ENCODE data around the gene CEP57. TPM values are rescaled to one million over a fixed set of nuclear protein-coding genes. Genes with fewer than 3 reads are reported as not detected.
A peak's percentile ranks its signal among the peaks of the same experiment; 100 is the strongest.

Gene CEP57
- total RNA-seq, 3 donors from 2014 or later = 48.6 to 66.9 (median 52.1) TPM

GRCh38 chr11:95764267-95764898 lies 25.9 kb upstream of the CEP57 start:
- Histone ChIP-seq H3K4me3 (no peak overlapping the region), H3K36me3 (peaks cover 7% of the 10 kb centered on the region), H3K4me1 (no peaks in the 10 kb centered on the region), H3K9me3 (no peaks in the 10 kb centered on the region), H3K27ac (no peak overlapping the region), H3K27me3 (no peaks in the 10 kb centered on the region)
- intact Hi-C loops (cut with DNase I; ENCODE audit: low total_unique reads) = loop anchor here (10.0 kb wide), 1 partner anchor 610 kb away; no protein-coding TSS in a partner anchor
- no peak for DNase-seq (ENCODE audit: low spot score in 2 of 2)
- no peak for TF ChIP-seq POLR2AphosphoS5 (IDR thresholded peaks at IDR 0.05)
- TF ChIP-seq, protein P1, sequence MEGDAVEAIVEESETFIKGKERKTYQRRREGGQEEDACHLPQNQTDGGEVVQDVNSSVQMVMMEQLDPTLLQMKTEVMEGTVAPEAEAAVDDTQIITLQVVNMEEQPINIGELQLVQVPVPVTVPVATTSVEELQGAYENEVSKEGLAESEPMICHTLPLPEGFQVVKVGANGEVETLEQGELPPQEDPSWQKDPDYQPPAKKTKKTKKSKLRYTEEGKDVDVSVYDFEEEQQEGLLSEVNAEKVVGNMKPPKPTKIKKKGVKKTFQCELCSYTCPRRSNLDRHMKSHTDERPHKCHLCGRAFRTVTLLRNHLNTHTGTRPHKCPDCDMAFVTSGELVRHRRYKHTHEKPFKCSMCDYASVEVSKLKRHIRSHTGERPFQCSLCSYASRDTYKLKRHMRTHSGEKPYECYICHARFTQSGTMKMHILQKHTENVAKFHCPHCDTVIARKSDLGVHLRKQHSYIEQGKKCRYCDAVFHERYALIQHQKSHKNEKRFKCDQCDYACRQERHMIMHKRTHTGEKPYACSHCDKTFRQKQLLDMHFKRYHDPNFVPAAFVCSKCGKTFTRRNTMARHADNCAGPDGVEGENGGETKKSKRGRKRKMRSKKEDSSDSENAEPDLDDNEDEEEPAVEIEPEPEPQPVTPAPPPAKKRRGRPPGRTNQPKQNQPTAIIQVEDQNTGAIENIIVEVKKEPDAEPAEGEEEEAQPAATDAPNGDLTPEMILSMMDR (IDR thresholded peaks at IDR 0.05) = peak; percentile 82 to 88 (median 84)

DNA sequence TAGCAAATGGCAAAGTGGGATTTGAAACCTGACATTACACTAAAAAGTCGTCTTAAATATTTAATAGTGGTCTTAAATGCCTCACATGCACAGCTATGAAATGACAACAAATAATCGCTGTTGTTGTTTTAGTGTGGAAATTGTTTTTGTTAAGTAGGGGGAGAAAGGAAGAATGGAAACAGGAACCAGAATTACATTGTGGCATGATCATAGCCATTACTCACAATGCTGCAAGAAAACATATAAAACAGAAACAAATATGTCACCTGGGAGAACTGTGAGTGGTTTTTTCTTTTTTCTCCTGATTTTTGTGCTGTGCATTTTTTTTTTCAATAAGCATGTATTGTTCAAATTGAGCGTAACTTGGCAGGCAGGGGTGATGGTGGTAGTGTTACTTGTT lies 23.6 kb upstream of the CEP57 start:
- TF ChIP-seq POLR2A (IDR thresholded peaks at IDR 0.05) (no peak), POLR2AphosphoS5 (IDR thresholded peaks at IDR 0.05) (no peak)
- TF ChIP-seq, protein P1 (IDR thresholded peaks at IDR 0.05) = no peak
- H3K27me3 ChIP-seq = no peaks in the 10 kb centered on the region
- no peaks in the 10 kb centered on the region for H3K4me1 ChIP-seq
- H3K27ac ChIP-seq = no peak overlapping the region
- intact Hi-C loops (cut with DNase I; ENCODE audit: low total_unique reads) = loop anchor here (10.0 kb wide), 1 partner anchor 612 kb away; no protein-coding TSS in a partner anchor
- peaks cover 7% of the 10 kb centered on the region for H3K36me3 ChIP-seq
- no peak for DNase-seq (ENCODE audit: low spot score in 2 of 2)
- no peaks in the 10 kb centered on the region for H3K9me3 ChIP-seq
- no peak overlapping the region for H3K4me3 ChIP-seq

GRCh38 chr11:95767498-95767897 lies 22.8 kb upstream of the CEP57 start:
- H3K9me3 ChIP-seq = no peaks in the 10 kb centered on the region
- no peak overlapping the region for H3K4me3 ChIP-seq
- intact Hi-C loops (cut with DNase I; ENCODE audit: low total_unique reads) = loop anchor here (10.0 kb wide), 1 partner anchor 613 kb away; no protein-coding TSS in a partner anchor
- no peak for DNase-seq (ENCODE audit: low spot score in 2 of 2)
- H3K4me1 ChIP-seq = no peaks in the 10 kb centered on the region
- no peak for TF ChIP-seq POLR2A (IDR thresholded peaks at IDR 0.05)
- TF ChIP-seq POLR2AphosphoS5 (IDR thresholded peaks at IDR 0.05) = no peak
- TF ChIP-seq, protein P1 (IDR thresholded peaks at IDR 0.05) = no peak
- no peaks in the 10 kb centered on the region for H3K27me3 ChIP-seq
- H3K36me3 ChIP-seq = peaks cover 7% of the 10 kb centered on the region
- H3K27ac ChIP-seq = no peak overlapping the region

DNA sequence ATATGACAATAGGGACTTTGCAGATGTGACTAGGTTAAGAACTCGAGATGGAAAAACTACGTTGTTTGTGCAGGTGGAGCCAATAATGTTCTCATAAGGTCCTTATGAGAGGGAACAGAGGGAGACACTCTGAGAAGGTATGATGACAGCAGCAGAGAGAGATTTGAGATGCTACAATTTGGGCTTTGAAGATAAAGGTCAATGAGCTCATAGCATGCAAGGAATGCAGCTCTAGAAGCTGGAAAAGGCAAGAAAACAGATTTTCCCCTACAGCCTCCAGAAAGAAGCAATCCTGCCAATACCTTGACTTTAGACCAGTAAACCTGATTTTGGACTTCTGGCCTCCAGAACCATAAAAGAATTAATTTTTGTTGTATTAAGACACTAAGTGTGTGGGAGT lies 21.8 kb upstream of the CEP57 start:
- no peak for DNase-seq (ENCODE audit: low spot score in 2 of 2)
- TF ChIP-seq, protein P1 (IDR thresholded peaks at IDR 0.05) = no peak
- no peak for TF ChIP-seq POLR2A (IDR thresholded peaks at IDR 0.05)
- TF ChIP-seq POLR2AphosphoS5 (IDR thresholded peaks at IDR 0.05) = no peak
- no peaks in the 10 kb centered on the region for H3K27me3 ChIP-seq
- peaks cover 7% of the 10 kb centered on the region for H3K36me3 ChIP-seq
- H3K4me1 ChIP-seq = no peaks in the 10 kb centered on the region
- no peak overlapping the region for H3K4me3 ChIP-seq
- H3K9me3 ChIP-seq = no peaks in the 10 kb centered on the region
- H3K27ac ChIP-seq = no peak overlapping the region
- intact Hi-C loops (cut with DNase I; ENCODE audit: low total_unique reads) = loop anchor here (10.0 kb wide), 1 partner anchor 614 kb away; no protein-coding TSS in a partner anchor

DNA sequence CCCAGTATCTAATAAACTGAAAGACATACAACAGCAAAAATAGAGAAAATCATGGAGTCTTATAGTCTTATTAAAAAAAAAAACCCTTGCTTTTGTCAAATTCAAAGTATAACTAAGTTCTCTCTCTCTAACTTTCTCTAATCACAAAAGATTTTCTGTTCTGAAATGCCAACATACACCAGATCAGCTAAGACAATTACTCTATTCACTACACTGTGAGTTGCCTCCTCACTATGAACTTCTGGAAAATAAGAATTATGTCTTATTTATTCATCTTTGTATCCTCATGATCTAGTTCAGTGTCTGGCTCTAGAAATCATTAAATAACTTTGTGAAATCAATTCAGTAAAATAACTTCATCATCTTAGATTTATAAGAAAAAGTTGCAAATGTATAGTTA lies 13.4 kb upstream of the CEP57 start:
- H3K27me3 ChIP-seq = no peaks in the 10 kb centered on the region
- TF ChIP-seq, protein P1 (IDR thresholded peaks at IDR 0.05) = no peak
- TF ChIP-seq POLR2A (IDR thresholded peaks at IDR 0.05) = no peak
- no peak for TF ChIP-seq POLR2AphosphoS5 (IDR thresholded peaks at IDR 0.05)
- peaks cover 5% of the 10 kb centered on the region for H3K36me3 ChIP-seq

More for the DNA sequence above, 13.4 kb upstream of the CEP57 start:
- H3K27ac ChIP-seq = no peak overlapping the region
- H3K4me3 ChIP-seq = no peak overlapping the region
- no peaks in the 10 kb centered on the region for H3K9me3 ChIP-seq
- intact Hi-C loops (cut with DNase I; ENCODE audit: low total_unique reads) = no loop called here
- no peak for DNase-seq (ENCODE audit: low spot score in 2 of 2)
- no peaks in the 10 kb centered on the region for H3K4me1 ChIP-seq

Data from breast epithelium (tissue), 4 donors.